H1 (cell line): ENCODE data around the gene UBE2O. TPM values are rescaled to one million over a fixed set of nuclear protein-coding genes. Genes with fewer than 3 reads are reported as not detected.

Experiments
- CTCF ChIA-PET: fragments of 300-600 bp; sonication (Branson Sonifier 250); formaldehyde crosslinking; loops from one replicate; lab custom pipeline; 2021; ENCODE audit not compliant: partially characterized antibody; lab: Charles Lee
- POLR2A ChIA-PET: fragments of 300-600 bp; sonication (Branson Sonifier 250); formaldehyde crosslinking; loops from one replicate; lab custom pipeline; 2021; ENCODE audit warnings: inconsistent platforms; ENCODE audit not compliant: partially characterized antibody; lab: Charles Lee
- DNase-seq, 2 experiments: peaks; one replicate each; pipeline versions ENCODE4 v3.0.0 to v3.0.0-alpha.2; 2010 to 2022; ENCODE audit warnings: low spot score in 2 of 2, low read depth in 1 of 2, mixed read lengths in 1 of 2
- FAIRE-seq: peaks from 2 replicates; lab custom pipeline; 2011; peaks lifted over from hg19 to GRCh38; lab: Jason Lieb, UNC
- H2AFZ ChIP-seq: 2 replicates; pipeline ENCODE4 v1.8.1; 2012; ENCODE audit warnings: low read length, inconsistent platforms
- H2AK5ac ChIP-seq: 2 replicates; pipeline ENCODE4 v1.6.1; 2013; ENCODE audit warnings: low read depth, low read length
- H2BK120ac ChIP-seq: replicated peaks from 2 replicates; pipeline ENCODE3; 2013; ENCODE audit warnings: low read depth, low read length, inconsistent platforms
- H2BK12ac ChIP-seq: 2 replicates; pipeline ENCODE4 v1.6.1; 2013; ENCODE audit warnings: low read depth, low read length
- H2BK15ac ChIP-seq: 2 replicates; pipeline ENCODE4 v1.6.1; 2013; ENCODE audit warnings: low read length
- H2BK20ac ChIP-seq: 2 replicates; pipeline ENCODE4 v1.6.1; 2013; ENCODE audit warnings: low read length
- H2BK5ac ChIP-seq: 2 replicates; pipeline ENCODE4 v1.6.1; 2013; ENCODE audit warnings: low read depth, low read length
- H3K14ac ChIP-seq: 2 replicates; pipeline ENCODE4 v1.6.1; 2013; ENCODE audit warnings: inconsistent platforms; ENCODE audit not compliant: insufficient read length
- H3K18ac ChIP-seq: 2 replicates; pipeline ENCODE4 v1.6.1; 2013; ENCODE audit warnings: low read length; ENCODE audit errors: extremely low read depth
- H3K23ac ChIP-seq: 2 replicates; pipeline ENCODE4 v1.6.1; 2013; ENCODE audit warnings: inconsistent platforms; ENCODE audit not compliant: insufficient read length
- H3K23me2 ChIP-seq: 2 replicates; pipeline ENCODE4 v1.6.1; 2013; ENCODE audit warnings: low read depth, low read length
- H3K27ac ChIP-seq: 2 replicates; pipeline ENCODE4 v1.6.1; 2011; ENCODE audit warnings: low read depth, low read length, inconsistent platforms
- H3K27me3 ChIP-seq, 4 experiments: replicated peaks in 1 of 4; 1 replicate in 1 of 4; 2 replicates in 3 of 4; pipeline versions ENCODE4 v1.6.1 to v1.8.1; 2011 to 2013; ENCODE audit warnings: low read length in 3 of 4, mild to moderate bottlenecking in 3 of 4, inconsistent platforms in 2 of 4, mixed read lengths in 2 of 4, moderate library complexity in 1 of 4; ENCODE audit not compliant: control insufficient read depth in 3 of 4, insufficient read depth in 3 of 4; ENCODE audit errors: extremely low read depth in 1 of 4
- H3K36me3 ChIP-seq, 4 experiments: 2 replicates each; pipeline versions ENCODE4 v1.6.1 to v1.8.1; 2011 to 2013; ENCODE audit warnings: mild to moderate bottlenecking in 4 of 4, low read length in 3 of 4, moderate library complexity in 2 of 4, control low read depth in 1 of 4, inconsistent platforms in 1 of 4; ENCODE audit not compliant: insufficient read depth in 4 of 4, control insufficient read depth in 2 of 4
- H3K4ac ChIP-seq: replicated peaks from 2 replicates; pipeline ENCODE3; 2013; ENCODE audit warnings: low read length, low read depth, mixed read lengths, inconsistent platforms; ENCODE audit not compliant: insufficient read length
- H3K4me1 ChIP-seq, 4 experiments: replicated peaks in 1 of 4; 1 replicate in 1 of 4; 2 replicates in 3 of 4; pipeline versions ENCODE4 v1.6.1 to v1.8.1; 2011 to 2013; ENCODE audit warnings: low read length in 3 of 4, inconsistent platforms in 2 of 4, mixed read lengths in 1 of 4; ENCODE audit not compliant: insufficient read depth in 4 of 4, control insufficient read depth in 3 of 4
- H3K4me2 ChIP-seq, 2 experiments: 2 replicates each; pipeline versions ENCODE4 v1.6.1 to v1.8.1; 2011 to 2013; ENCODE audit warnings: low read depth in 2 of 2, low read length in 2 of 2, control low read depth in 1 of 2, inconsistent platforms in 1 of 2, mild to moderate bottlenecking in 1 of 2; ENCODE audit not compliant: insufficient read depth in 1 of 2
- H3K4me3 ChIP-seq, 4 experiments: fragments of 200-600, 300-600 bp in 1 of 4; sonication (generic), shearing (Covaris generic), sonication (Bioruptor Twin) in 1 of 4; 2 replicates each; pipeline versions ENCODE4 v1.5.1 to v1.8.1; 2011 to 2016; ENCODE audit warnings: low read length in 4 of 4, low read depth in 3 of 4, control low read depth in 2 of 4, inconsistent platforms in 2 of 4, mild to moderate bottlenecking in 2 of 4, mixed read lengths in 1 of 4, moderate library complexity in 1 of 4; ENCODE audit not compliant: insufficient read depth in 2 of 4; ENCODE audit errors: extremely low read depth in 1 of 4
- H3K56ac ChIP-seq: replicated peaks from 2 replicates; pipeline ENCODE3; 2013; ENCODE audit warnings: low read depth, mild to moderate bottlenecking, mixed read lengths, low read length, inconsistent platforms; ENCODE audit not compliant: insufficient read length
- H3K79me1 ChIP-seq: 2 replicates; pipeline ENCODE4 v1.6.1; 2013; ENCODE audit warnings: low read depth, low read length, control low read depth
- H3K79me2 ChIP-seq, 2 experiments: 2 replicates each; pipeline versions ENCODE4 v1.6.1 to v1.8.1; 2012 to 2013; ENCODE audit warnings: low read length in 2 of 2, mild to moderate bottlenecking in 2 of 2, inconsistent platforms in 1 of 2; ENCODE audit not compliant: insufficient read depth in 2 of 2, control insufficient read depth in 1 of 2
- H3K9ac ChIP-seq, 4 experiments: replicated peaks in 1 of 4; 1 replicate in 1 of 4; 2 replicates in 3 of 4; pipeline versions ENCODE4 v1.6.1 to v1.8.1; 2011 to 2013; ENCODE audit warnings: low read depth in 3 of 4, low read length in 3 of 4, control low read depth in 2 of 4, mild to moderate bottlenecking in 2 of 4, moderate library complexity in 2 of 4, inconsistent platforms in 1 of 4; ENCODE audit errors: extremely low read depth in 1 of 4
- H3K9me3 ChIP-seq, 2 experiments: 2 replicates each; pipeline versions ENCODE4 v1.6.1 to v1.8.1; 2012 to 2013; ENCODE audit warnings: mild to moderate bottlenecking in 2 of 2, moderate library complexity in 2 of 2, control low read depth in 1 of 2, inconsistent platforms in 1 of 2, low read depth in 1 of 2, low read length in 1 of 2, mixed read lengths in 1 of 2; ENCODE audit not compliant: insufficient read depth in 2 of 2
- H4K20me1 ChIP-seq, 2 experiments: replicated peaks in 1 of 2; 2 replicates each; pipeline versions ENCODE3 to v1.8.1; 2011 to 2013; ENCODE audit warnings: inconsistent platforms in 2 of 2, low read length in 2 of 2, mild to moderate bottlenecking in 1 of 2; ENCODE audit not compliant: insufficient read depth in 2 of 2, control insufficient read depth in 1 of 2
- H4K5ac ChIP-seq: 2 replicates; pipeline ENCODE4 v1.6.1; 2013; ENCODE audit warnings: low read length, low read depth, mixed read lengths, inconsistent platforms; ENCODE audit not compliant: insufficient read length
- H4K8ac ChIP-seq: 2 replicates; pipeline ENCODE4 v1.8.0; 2013; ENCODE audit warnings: mild to moderate bottlenecking, moderate library complexity, low read length, inconsistent platforms; ENCODE audit not compliant: insufficient read depth; ENCODE audit errors: extremely low read depth
- H4K91ac ChIP-seq: replicated peaks from 2 replicates; pipeline ENCODE3; 2013; ENCODE audit warnings: low read length, mixed read lengths, inconsistent platforms; ENCODE audit not compliant: insufficient read length
- CHD2 ChIP-seq: IDR thresholded peaks from 2 replicates; pipeline ENCODE4 v1.6.1; 2012; ENCODE audit warnings: low read length, improper control_type of control experiment
- POLR2AphosphoS5 ChIP-seq: IDR thresholded peaks from 2 replicates; pipeline ENCODE4 v1.6.1; 2011; ENCODE audit warnings: low read depth, low read length
- YY1 ChIP-seq: IDR thresholded peaks from 2 replicates; pipeline ENCODE4 v1.6.1; 2011; ENCODE audit warnings: low read depth, mild to moderate bottlenecking, low read length
- WGBS, 2 experiments: shearing (Covaris generic) in 1 of 2; methylation state at CpG; one replicate each; pipeline versions ENCODE4 v1.1.6 to v1.1.7; 2013 to 2015; ENCODE audit warnings: low lambda C conversion rate in 2 of 2, mixed read lengths in 2 of 2, inconsistent platforms in 1 of 2, low coverage in 1 of 2, missing lambda C conversion rate in 1 of 2; ENCODE audit not compliant: insufficient replicate concordance in 2 of 2, insufficient coverage in 1 of 2, insufficient read length in 1 of 2; ENCODE audit errors: extremely low coverage in 1 of 2, missing lambda C conversion rate in 1 of 2; 5-methylcytosine and 5-hydroxymethylcytosine counted together
- polyA plus RNA-seq, 7 experiments: library from polyadenylated mRNA; depleted of rRNA in 3 of 7; stranded (reverse) in 5 of 7; unstranded in 2 of 7; fragments of >200 nt in 5 of 7; fragments of 200-250 nt in 2 of 7; gene quantifications; 1 replicate in 5 of 7; 2 replicates in 1 of 7; 4 replicates in 1 of 7; pipeline versions ENCODE4 v1.2.1 to v1.2.3, GENCODE V29; 2011 to 2013; ENCODE audit warnings: missing spikeins in 2 of 7, mixed read lengths in 2 of 7
- total RNA-seq: library from RNA; stranded (reverse); fragmentation: NEBNext Ultra II Directional; extraction: Animal tissue kit (Norgen Biotek cat#: 25700); gene quantifications from 2 replicates; pipeline ENCODE4 v1.2.1, GENCODE V29; 2021

UBE2O gene
- total and polyA plus RNA-seq, 2 of the 8 experiments (the other 6 are each of a cell fraction or from before 2014, with no cell fraction given), result 24.4 to 63.0 TPM

DNA sequence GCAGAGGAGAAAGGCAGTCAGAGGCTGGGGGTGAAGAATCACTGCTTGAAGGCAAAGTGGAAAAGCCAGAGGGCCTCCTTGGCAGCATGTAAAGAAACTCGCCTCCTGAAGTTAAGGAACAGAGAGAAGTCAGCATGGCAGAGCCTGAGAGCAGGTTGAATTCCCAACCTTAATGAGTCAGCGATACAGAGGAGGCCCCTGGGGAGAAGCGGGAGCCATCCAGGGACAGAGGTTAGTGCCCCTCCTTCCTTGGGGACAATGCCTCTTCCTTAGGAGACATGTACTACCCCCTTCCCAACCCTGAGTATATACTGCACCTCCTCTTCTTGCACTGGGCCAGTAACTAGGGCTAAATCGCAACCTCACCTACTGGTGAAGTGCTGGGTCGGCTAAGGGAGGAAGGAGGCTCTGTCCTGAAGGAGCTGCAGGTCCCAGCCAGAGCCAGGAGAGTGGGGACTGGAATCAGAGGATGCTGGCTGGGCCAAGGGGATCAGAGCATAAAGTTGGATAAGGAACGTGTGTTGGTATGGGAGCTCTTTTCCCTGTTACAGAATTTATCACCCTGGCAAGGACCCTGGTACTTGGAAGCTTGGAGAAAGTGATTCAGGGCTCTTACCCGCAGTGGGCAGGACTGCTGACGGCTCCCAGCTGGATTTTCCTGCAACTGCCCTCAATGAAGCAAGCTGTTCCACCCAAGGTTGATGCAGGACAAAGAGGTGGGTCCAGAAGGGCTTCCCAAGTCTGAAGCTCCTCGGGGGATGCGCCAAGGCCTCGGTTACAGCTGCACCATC is 9.0 kb upstream of the UBE2O start:
- no peak overlapping the region for H3K4me3 ChIP-seq
- H3K27ac ChIP-seq, result no peak overlapping the region
- no peak overlapping the region for H3K14ac ChIP-seq
- no peaks in the 10 kb centered on the region for H3K36me3 ChIP-seq
- 88% methylated on average over 11 of the region's 11 CpGs; no CpG with 5 or more reads in 1 of the 2 experiments for WGBS, 2 experiments
- no peak overlapping the region for H3K4me2 ChIP-seq
- FAIRE-seq (no peak), DNase-seq (peak in 1 of 2 experiments; percentile 49)
- no peaks in the 10 kb centered on the region for H3K27me3 ChIP-seq
- ChIA-PET POLR2A (interaction anchor here (1.2 to 1.3 kb wide), 3 partner anchors 9 to 40 kb away, joined by 3 to 5 read pairs (median 3); partner anchors contain the start of gene UBE2O), CTCF (interaction anchor here (0.8 to 15.6 kb wide), 17 partner anchors 8 to 220 kb away, joined by 3 to 446 read pairs (median 4); partner anchors contain the start of genes PRCD, RHBDF2 and UBE2O)
- H3K4ac ChIP-seq, result no peak overlapping the region
- H3K4me1 ChIP-seq, result peaks cover 0 to 11% (median 3%) of the 10 kb centered on the region in 4 experiments; a peak in 4 of 7 replicates
- no peaks in the 10 kb centered on the region for H3K79me2 ChIP-seq
- H4K8ac ChIP-seq, result peak overlapping the region; percentile 65; the same call in 1 of the 2 replicates
- no peak overlapping the region for H2AFZ ChIP-seq
- H3K9ac ChIP-seq, result no peak overlapping the region
- H4K91ac ChIP-seq, result peak overlapping the region; percentile 44
- no peak overlapping the region for H2BK12ac ChIP-seq
- no peak overlapping the region for H2BK120ac ChIP-seq
- TF ChIP-seq POLR2AphosphoS5 (no peak), CHD2 (no peak), YY1 (no peak)
- TF ChIP-seq, all 59 proteins: peak for 0
- H3K56ac ChIP-seq, result no peak overlapping the region
- H3K18ac ChIP-seq, result no peak overlapping the region; the same call in none of the 2 replicates
- no peaks in the 10 kb centered on the region for H3K23me2 ChIP-seq
- H2AK5ac ChIP-seq, result no peak overlapping the region; the same call in 1 of the 2 replicates
- no peaks in the 10 kb centered on the region for H4K20me1 ChIP-seq
- no peak overlapping the region for H2BK15ac ChIP-seq
- H4K5ac ChIP-seq, result no peak overlapping the region
- H3K79me1 ChIP-seq, result no peaks in the 10 kb centered on the region
- no peaks in the 10 kb centered on the region for H3K9me3 ChIP-seq
- no peak overlapping the region; the same call in 1 of the 2 replicates for H2BK20ac ChIP-seq
- peak overlapping the region; percentile 30; the same call in 1 of the 2 replicates for H2BK5ac ChIP-seq
- H3K23ac ChIP-seq, result no peak overlapping the region
